ENCODE results near the gene CDH2.

Gene CDH2

DNA sequence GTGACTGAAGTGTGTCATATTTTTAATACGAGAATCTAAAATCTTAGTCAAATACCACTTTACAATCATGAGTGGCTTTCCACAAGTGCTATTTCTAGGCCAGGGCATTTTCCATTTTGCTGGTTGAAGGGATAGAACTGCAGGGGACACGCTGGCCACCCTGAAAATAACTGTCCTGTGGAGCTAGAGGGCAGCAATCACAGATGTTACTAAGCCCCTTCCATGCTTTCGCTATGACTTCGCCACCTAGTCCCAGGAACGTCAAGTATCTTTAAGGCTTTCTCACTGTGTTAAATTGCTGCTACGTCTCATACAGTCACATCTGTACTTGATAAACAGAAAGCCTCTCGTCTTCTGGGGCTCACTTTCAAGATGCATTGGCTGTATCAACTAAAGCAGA is 171.8 kb downstream of the CDH2 start:
- CTCF ChIA-PET, result no interaction called here
- no peak for DNase-seq
- H3K9me3 Mint-ChIP-seq, result peaks cover 4% of the 10 kb centered on the region
- no peak overlapping the region for H3K27ac Mint-ChIP-seq
- H3K4me1 Mint-ChIP-seq, result no peaks in the 10 kb centered on the region
- H3K36me3 Mint-ChIP-seq, result no peaks in the 10 kb centered on the region
- H3K27me3 Mint-ChIP-seq, result no peaks in the 10 kb centered on the region
- no peak overlapping the region for H3K4me3 Mint-ChIP-seq

- Mint-ChIP-seq H3K4me3 (no peak overlapping the region), H3K27ac (no peak overlapping the region), H3K9me3 (peaks cover 4% of the 10 kb centered on the region), H3K4me1 (no peaks in the 10 kb centered on the region), H3K27me3 (no peaks in the 10 kb centered on the region), H3K36me3 (no peaks in the 10 kb centered on the region)
- CTCF ChIA-PET, result no interaction called here
- DNase-seq, result no peak
These were observed 172.3 kb downstream of the CDH2 start for GRCh38 chr18:28004606-28005005.

DNA sequence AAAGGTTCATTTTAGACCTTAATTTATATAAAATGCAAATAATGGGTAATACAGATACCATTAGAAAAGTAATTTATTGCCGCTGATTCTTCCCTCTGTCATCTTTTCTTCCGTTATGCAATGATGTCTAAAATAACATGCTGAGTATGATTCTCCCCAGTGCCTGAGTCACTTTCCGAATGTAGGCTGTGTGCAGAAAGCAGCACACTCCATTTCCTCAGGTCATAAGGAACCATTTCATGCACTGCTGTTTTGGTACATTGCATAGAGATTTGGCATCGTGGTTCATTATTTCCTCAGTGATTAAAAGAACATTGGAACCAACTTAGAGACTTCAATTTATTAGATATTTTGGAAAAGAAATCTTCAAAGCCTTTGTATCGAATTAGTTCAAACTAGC is 173.5 kb downstream of the CDH2 start:
- no peak overlapping the region for H3K27ac Mint-ChIP-seq
- CTCF ChIA-PET, result no interaction called here
- no peak overlapping the region for H3K4me3 Mint-ChIP-seq
- H3K9me3 Mint-ChIP-seq, result peaks cover 6% of the 10 kb centered on the region
- no peaks in the 10 kb centered on the region for H3K36me3 Mint-ChIP-seq
- no peaks in the 10 kb centered on the region for H3K27me3 Mint-ChIP-seq
- DNase-seq, result no peak
- no peaks in the 10 kb centered on the region for H3K4me1 Mint-ChIP-seq

- no peaks in the 10 kb centered on the region for H3K27me3 Mint-ChIP-seq
These were observed 174.1 kb downstream of the CDH2 start for GRCh38 chr18:28002841-28003240.

DNA sequence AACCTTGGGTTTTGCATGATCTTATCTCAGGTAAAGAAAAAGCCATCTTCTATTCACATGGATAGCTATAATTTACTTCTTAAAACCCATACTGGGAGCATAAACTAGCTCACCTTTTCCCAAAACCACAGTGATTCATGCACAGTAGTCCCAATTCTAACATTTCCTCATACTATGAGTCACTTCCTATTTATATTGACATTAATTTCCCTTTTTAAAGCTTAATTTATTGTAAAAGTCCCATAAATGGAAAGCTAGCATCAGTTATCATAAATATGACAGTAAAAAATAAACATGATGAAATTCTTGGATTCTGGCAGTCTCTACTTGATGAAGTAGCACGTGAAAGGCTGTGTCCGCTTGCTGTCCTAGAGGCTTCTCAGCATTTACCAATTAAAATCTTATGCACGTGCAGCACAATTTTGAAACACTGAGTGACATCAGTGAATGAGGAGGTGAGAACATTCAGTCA is 180.1 kb downstream of the CDH2 start:
- H3K27ac Mint-ChIP-seq, result no peak overlapping the region
- no peaks in the 10 kb centered on the region for H3K27me3 Mint-ChIP-seq
- no peak overlapping the region for H3K4me3 Mint-ChIP-seq
- H3K4me1 Mint-ChIP-seq, result no peaks in the 10 kb centered on the region
- H3K36me3 Mint-ChIP-seq, result no peaks in the 10 kb centered on the region
- CTCF ChIA-PET, result no interaction called here
- peaks cover 16% of the 10 kb centered on the region for H3K9me3 Mint-ChIP-seq
- no peak for DNase-seq

More at GRCh38 chr18:28002841-28003240, 174.1 kb downstream of the CDH2 start:
- Mint-ChIP-seq H3K4me3 (no peak overlapping the region), H3K9me3 (peaks cover 8% of the 10 kb centered on the region), H3K4me1 (no peaks in the 10 kb centered on the region), H3K36me3 (no peaks in the 10 kb centered on the region), H3K27ac (no peak overlapping the region)
- DNase-seq, result no peak
- CTCF ChIA-PET, result no interaction called here

DNA sequence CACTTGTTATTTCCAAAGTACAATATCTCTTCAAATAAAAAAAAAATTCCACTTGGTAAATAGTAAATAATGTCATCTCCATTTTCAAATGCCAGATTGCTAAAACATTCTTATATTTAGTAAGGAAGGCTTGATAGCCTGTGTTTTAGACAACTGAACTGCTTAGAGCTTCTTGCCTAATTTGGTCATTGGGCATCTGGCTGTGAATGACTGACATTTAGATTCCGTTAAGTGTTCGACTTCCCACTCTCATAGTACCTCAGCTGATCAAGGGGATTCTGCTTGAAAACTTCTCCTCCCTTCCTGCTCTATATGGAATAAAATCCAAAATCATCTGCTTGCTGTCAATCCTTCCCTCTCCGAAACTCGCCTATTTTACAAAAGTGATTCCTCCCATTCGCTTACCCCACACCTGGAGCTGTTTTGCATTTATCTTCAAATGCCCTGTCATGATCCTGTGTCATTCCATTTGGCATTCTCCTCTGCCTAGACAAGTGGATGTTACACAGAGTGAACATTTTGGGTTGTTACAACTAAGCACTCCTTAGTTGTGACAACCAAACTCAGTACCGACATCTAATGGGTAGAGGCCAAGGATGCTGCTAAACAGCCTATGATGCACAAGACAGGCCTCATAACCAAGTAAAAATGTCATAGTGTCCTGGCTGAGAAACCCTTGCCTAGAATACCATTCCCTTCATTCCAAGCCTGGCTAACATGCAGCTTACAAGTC is 181.0 kb downstream of the CDH2 start:
- Mint-ChIP-seq H3K4me1 (no peaks in the 10 kb centered on the region), H3K27me3 (no peaks in the 10 kb centered on the region), H3K4me3 (no peak overlapping the region), H3K9me3 (peaks cover 16% of the 10 kb centered on the region), H3K27ac (no peak overlapping the region), H3K36me3 (no peaks in the 10 kb centered on the region)
- CTCF ChIA-PET, result no interaction called here
- no peak for DNase-seq

GRCh38 chr18:27994571-27994970 is 182.4 kb downstream of the CDH2 start:
- no peak for DNase-seq
- H3K4me1 Mint-ChIP-seq, result no peaks in the 10 kb centered on the region
- CTCF ChIA-PET, result no interaction called here
- no peak overlapping the region for H3K27ac Mint-ChIP-seq
- H3K27me3 Mint-ChIP-seq, result no peaks in the 10 kb centered on the region
- H3K4me3 Mint-ChIP-seq, result no peak overlapping the region
- no peaks in the 10 kb centered on the region for H3K36me3 Mint-ChIP-seq
- H3K9me3 Mint-ChIP-seq, result peaks cover 16% of the 10 kb centered on the region

GRCh38 chr18:27991391-27991790 is 185.5 kb downstream of the CDH2 start:
- DNase-seq, result no peak
- CTCF ChIA-PET, result no interaction called here

DNA sequence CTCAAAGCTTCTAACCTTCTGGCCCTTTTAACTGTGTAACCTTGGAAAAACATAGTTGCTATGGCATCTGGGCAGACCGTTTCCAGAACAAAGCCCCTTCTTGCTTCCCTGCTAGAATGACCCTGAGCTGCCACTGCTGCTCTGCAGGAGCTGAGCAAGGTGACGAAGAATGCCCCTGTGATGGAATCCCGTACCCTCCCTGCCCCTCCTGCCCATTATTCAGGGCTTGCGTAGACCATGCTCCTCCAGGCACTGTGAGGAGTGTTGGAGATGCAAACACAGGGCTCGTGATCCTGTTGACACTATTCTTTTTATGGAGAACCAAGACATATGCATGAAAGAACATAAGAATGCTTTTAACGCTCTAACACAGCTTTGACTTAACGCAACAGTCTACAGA is 191.1 kb downstream of the CDH2 start:
- no peak overlapping the region for H3K27ac Mint-ChIP-seq
- CTCF ChIA-PET, result no interaction called here

More at GRCh38 chr18:27991391-27991790, 185.5 kb downstream of the CDH2 start:
- H3K9me3 Mint-ChIP-seq, result peaks cover 7% of the 10 kb centered on the region
- no peaks in the 10 kb centered on the region for H3K27me3 Mint-ChIP-seq
- no peak overlapping the region for H3K4me3 Mint-ChIP-seq
- H3K36me3 Mint-ChIP-seq, result no peaks in the 10 kb centered on the region
- no peak overlapping the region for H3K27ac Mint-ChIP-seq
- H3K4me1 Mint-ChIP-seq, result no peaks in the 10 kb centered on the region

DNA sequence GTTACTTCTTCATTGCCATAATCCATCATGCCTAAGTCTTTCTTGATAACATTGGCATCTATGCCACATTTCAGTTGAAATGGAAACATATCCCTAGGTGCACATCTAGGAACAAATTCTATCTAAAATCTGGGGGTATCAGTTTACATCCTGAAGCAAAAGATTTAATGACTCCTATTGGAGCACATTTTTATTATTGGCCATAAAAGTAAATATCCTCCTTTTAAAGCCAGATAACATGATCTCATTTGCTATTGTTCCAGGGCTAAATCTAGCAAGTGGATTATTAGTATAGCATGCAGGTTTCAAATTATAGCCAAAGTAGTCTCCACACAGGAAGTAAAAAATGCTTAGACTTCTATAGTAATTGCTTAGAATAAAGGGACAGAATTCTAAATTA is 193.2 kb downstream of the CDH2 start:
- Mint-ChIP-seq H3K27me3 (no peaks in the 10 kb centered on the region), H3K4me1 (no peaks in the 10 kb centered on the region), H3K36me3 (no peaks in the 10 kb centered on the region), H3K27ac (no peak overlapping the region), H3K9me3 (peaks cover 5% of the 10 kb centered on the region), H3K4me3 (no peak overlapping the region)
- CTCF ChIA-PET, result no interaction called here
- DNase-seq, result no peak

More for the DNA sequence above, 191.1 kb downstream of the CDH2 start:
- Mint-ChIP-seq H3K9me3 (peaks cover 5% of the 10 kb centered on the region), H3K4me1 (no peaks in the 10 kb centered on the region), H3K4me3 (no peak overlapping the region), H3K36me3 (no peaks in the 10 kb centered on the region), H3K27me3 (no peaks in the 10 kb centered on the region)
- no peak for DNase-seq

GRCh38 chr18:27976806-27977408 is 200.0 kb downstream of the CDH2 start:
- Mint-ChIP-seq H3K4me1 (no peaks in the 10 kb centered on the region), H3K36me3 (no peaks in the 10 kb centered on the region), H3K27me3 (no peaks in the 10 kb centered on the region), H3K9me3 (peaks cover 5% of the 10 kb centered on the region), H3K27ac (no peak overlapping the region), H3K4me3 (no peak overlapping the region)
- no peak for DNase-seq
- CTCF ChIA-PET, result no interaction called here

- H3K27me3 Mint-ChIP-seq, result no peaks in the 10 kb centered on the region
- H3K9me3 Mint-ChIP-seq, result peaks cover 12% of the 10 kb centered on the region
- no peaks in the 10 kb centered on the region for H3K4me1 Mint-ChIP-seq
- DNase-seq, result no peak
- no peaks in the 10 kb centered on the region for H3K36me3 Mint-ChIP-seq
- H3K4me3 Mint-ChIP-seq, result no peak overlapping the region
- CTCF ChIA-PET, result no interaction called here
- H3K27ac Mint-ChIP-seq, result no peak overlapping the region
These were observed 206.6 kb downstream of the CDH2 start for GRCh38 chr18:27970321-27970720.

DNA sequence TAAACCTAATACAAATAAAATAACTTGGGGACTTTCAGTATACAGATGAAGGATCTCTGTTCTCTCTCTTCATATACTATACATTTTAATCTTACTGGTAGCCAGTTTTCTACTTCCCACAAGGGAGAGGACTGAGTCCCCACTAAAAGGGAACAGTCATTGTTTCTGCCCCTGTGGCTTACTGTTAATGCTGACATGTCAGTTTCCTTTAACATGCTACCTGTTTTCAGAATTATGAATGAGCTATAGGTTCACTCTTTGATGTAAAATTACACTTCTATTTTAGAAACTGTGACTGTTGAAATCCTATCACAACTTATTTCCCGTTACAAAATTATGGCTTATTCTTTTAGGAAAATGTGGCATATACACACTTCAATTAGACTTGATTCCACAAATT is 207.7 kb downstream of the CDH2 start:
- no peaks in the 10 kb centered on the region for H3K27me3 Mint-ChIP-seq
- no peak overlapping the region for H3K27ac Mint-ChIP-seq
- H3K36me3 Mint-ChIP-seq, result no peaks in the 10 kb centered on the region
- H3K9me3 Mint-ChIP-seq, result peaks cover 15% of the 10 kb centered on the region
- DNase-seq, result no peak
- CTCF ChIA-PET, result no interaction called here
- no peak overlapping the region for H3K4me3 Mint-ChIP-seq
- H3K4me1 Mint-ChIP-seq, result no peaks in the 10 kb centered on the region

DNA sequence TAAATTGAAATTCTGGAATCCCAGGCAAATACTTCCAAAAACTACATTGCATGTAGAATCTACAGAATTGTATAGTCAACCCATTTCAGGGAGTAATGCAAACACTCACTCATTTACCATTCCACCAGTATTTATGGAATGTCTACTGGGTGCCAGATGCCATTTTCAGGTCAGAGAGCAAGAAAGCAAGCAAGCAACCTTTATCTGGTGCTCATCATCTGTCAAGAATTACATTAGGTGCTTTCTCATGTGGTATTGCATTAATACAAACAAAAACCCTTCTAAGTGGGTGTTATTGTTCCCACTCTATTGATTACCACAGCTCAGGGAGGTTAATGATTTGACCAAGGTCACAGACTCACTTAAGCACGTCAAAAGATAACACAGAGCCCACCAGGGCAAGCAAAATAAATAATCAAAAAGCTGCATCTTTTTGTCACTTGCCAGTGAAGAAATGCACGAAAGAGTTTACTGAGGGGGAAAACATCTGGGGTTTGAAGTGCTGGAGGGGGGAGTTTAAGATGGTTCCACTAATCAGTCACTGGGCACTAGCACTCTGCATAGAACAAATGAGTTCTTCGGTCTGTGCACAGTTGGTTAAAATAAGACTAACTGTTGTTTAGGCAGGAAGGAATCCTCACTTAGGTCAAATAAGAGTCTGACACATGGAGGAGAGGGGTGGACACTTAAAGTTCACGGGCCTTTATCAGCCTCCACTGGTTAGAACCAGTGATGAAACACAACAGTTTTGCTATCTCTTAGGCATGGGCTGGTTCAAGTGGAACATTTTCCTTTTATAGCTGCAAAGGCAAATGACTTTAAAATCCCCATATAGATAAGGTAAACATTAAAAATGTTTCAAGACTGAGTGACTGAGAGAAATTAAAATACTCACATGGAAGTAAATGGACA is 208.8 kb downstream of the CDH2 start:
- no peak for DNase-seq
- no peaks in the 10 kb centered on the region for H3K36me3 Mint-ChIP-seq
- H3K27ac Mint-ChIP-seq, result no peak overlapping the region
- H3K4me3 Mint-ChIP-seq, result no peak overlapping the region
- CTCF ChIA-PET, result no interaction called here
- H3K4me1 Mint-ChIP-seq, result no peaks in the 10 kb centered on the region
- H3K27me3 Mint-ChIP-seq, result no peaks in the 10 kb centered on the region
- H3K9me3 Mint-ChIP-seq, result peaks cover 15% of the 10 kb centered on the region

DNA sequence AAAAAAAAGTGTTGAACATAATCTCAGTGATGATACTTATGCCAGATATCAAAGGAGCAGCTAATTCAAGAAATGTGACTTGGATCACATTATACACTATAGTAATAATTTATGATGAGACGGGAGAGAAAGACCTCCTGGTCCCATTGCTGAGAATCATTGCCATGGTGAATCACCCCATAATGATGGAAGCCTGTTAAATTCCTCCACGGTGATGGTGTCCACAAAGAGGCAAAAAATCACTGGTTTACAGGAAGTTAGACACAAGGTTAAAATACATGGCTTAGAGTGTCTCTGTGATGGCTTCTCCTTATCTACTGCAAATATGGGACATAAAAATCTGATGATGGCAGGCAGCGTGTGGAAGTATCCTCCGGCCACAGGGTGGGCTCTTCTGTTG is 210.0 kb downstream of the CDH2 start:
- no peaks in the 10 kb centered on the region for H3K27me3 Mint-ChIP-seq
- CTCF ChIA-PET, result no interaction called here
- no peak overlapping the region for H3K27ac Mint-ChIP-seq
- peaks cover 12% of the 10 kb centered on the region for H3K9me3 Mint-ChIP-seq
- H3K4me3 Mint-ChIP-seq, result no peak overlapping the region
- DNase-seq, result no peak
- no peaks in the 10 kb centered on the region for H3K36me3 Mint-ChIP-seq
- no peaks in the 10 kb centered on the region for H3K4me1 Mint-ChIP-seq

All from activated naive CD4-positive, alpha-beta T cell treated with anti-CD3 and anti-CD28 coated beads, Interleukin-2, amount 10 ng/mL, durations not matched to agents 7 days and 5 days (primary cell).